ENCODE data around the gene H3-3A. TPM values are rescaled to one million over a fixed set of nuclear protein-coding genes. Genes with fewer than 3 reads are reported as not detected.

Gene H3-3A
- total RNA-seq: 187 and 266 TPM in 2 replicates

GRCh38 chr1:226062558-226063223 lies at the start of gene H3-3A:
TSS of gene H3-3A (plus strand) at chr1:226062716. CDS start at chr1:226064352, 1,636 bp downstream.
- DNase-seq (ENCODE audit: low read depth): peak; percentile 68

- no peak for DNase-seq (ENCODE audit: low read depth)
Observed at GRCh38 chr1:226017070-226017469, 45.4 kb upstream of the H3-3A start.

GRCh38 chr1:226019572-226019971 lies 42.9 kb upstream of the H3-3A start:
- DNase-seq (ENCODE audit: low read depth): no peak

GRCh38 chr1:226021401-226021800 lies 41.1 kb upstream of the H3-3A start:
- no peak for DNase-seq (ENCODE audit: low read depth)

GRCh38 chr1:226021801-226022200 lies 40.7 kb upstream of the H3-3A start:
- no peak for DNase-seq (ENCODE audit: low read depth)

GRCh38 chr1:226023735-226024134 lies 38.8 kb upstream of the H3-3A start:
- DNase-seq (ENCODE audit: low read depth): no peak

GRCh38 chr1:226026833-226027232 lies 35.7 kb upstream of the H3-3A start:
- DNase-seq (ENCODE audit: low read depth): no peak

- no peak for DNase-seq (ENCODE audit: low read depth)
Observed at GRCh38 chr1:226027538-226028217, 34.8 kb upstream of the H3-3A start.

- DNase-seq (ENCODE audit: low read depth): no peak
Observed at GRCh38 chr1:226029093-226029496, 33.4 kb upstream of the H3-3A start.

- no peak for DNase-seq (ENCODE audit: low read depth)
Observed at GRCh38 chr1:226029568-226030225, 32.8 kb upstream of the H3-3A start.

- no peak for DNase-seq (ENCODE audit: low read depth)
Observed at GRCh38 chr1:226033582-226033981, 28.9 kb upstream of the H3-3A start.

GRCh38 chr1:226033991-226034390 lies 28.5 kb upstream of the H3-3A start:
- DNase-seq (ENCODE audit: low read depth): no peak

GRCh38 chr1:226034482-226034881 lies 28.0 kb upstream of the H3-3A start:
- DNase-seq (ENCODE audit: low read depth): no peak

GRCh38 chr1:226035915-226036314 lies 26.6 kb upstream of the H3-3A start:
- no peak for DNase-seq (ENCODE audit: low read depth)

- no peak for DNase-seq (ENCODE audit: low read depth)
Observed at GRCh38 chr1:226038661-226039060, 23.9 kb upstream of the H3-3A start.

- DNase-seq (ENCODE audit: low read depth): no peak
Observed at GRCh38 chr1:226041419-226041818, 21.1 kb upstream of the H3-3A start.

- DNase-seq (ENCODE audit: low read depth): no peak
Observed at GRCh38 chr1:226044514-226045101, 17.9 kb upstream of the H3-3A start.

GRCh38 chr1:226046240-226046639 lies 16.3 kb upstream of the H3-3A start:
- DNase-seq (ENCODE audit: low read depth): peak; percentile 74

- peak; percentile 24 for DNase-seq (ENCODE audit: low read depth)
Observed at GRCh38 chr1:226047495-226047894, 15.0 kb upstream of the H3-3A start.

- DNase-seq (ENCODE audit: low read depth): no peak
Observed at GRCh38 chr1:226048886-226049285, 13.6 kb upstream of the H3-3A start.

GRCh38 chr1:226050133-226050532 lies 12.4 kb upstream of the H3-3A start:
- no peak for DNase-seq (ENCODE audit: low read depth)

- no peak for DNase-seq (ENCODE audit: low read depth)
Observed at GRCh38 chr1:226051365-226051764, 11.2 kb upstream of the H3-3A start.

- no peak for DNase-seq (ENCODE audit: low read depth)
Observed at GRCh38 chr1:226052061-226052460, 10.5 kb upstream of the H3-3A start.
